HAP-1 (cell line): ENCODE measurements around the gene TLE3.

ENCODE experiments used
- DNase-seq, 2 experiments: peaks; one replicate each; pipeline ENCODE4 v3.0.0-alpha.2; 2016 to 2020; ENCODE audit warnings: low spot score in 2 of 2
- H3K27me3 ChIP-seq: fragments of 250-450 bp; sonication (Bioruptor Pico); 2 replicates; pipeline ENCODE4 v1.5.1; 2020; ENCODE audit warnings: low read depth, mild to moderate bottlenecking, moderate library complexity
- H3K36me3 ChIP-seq: fragments of 250-450 bp; sonication (Bioruptor Pico); replicated peaks from 2 replicates; pipeline ENCODE4 v1.5.1; 2020; ENCODE audit warnings: mild to moderate bottlenecking
- H3K4me1 ChIP-seq: fragments of 250-450 bp; sonication (Bioruptor Pico); 2 replicates; pipeline ENCODE4 v1.5.1; 2020; ENCODE audit warnings: mild to moderate bottlenecking
- H3K4me3 ChIP-seq: fragments of 250-450 bp; sonication (Bioruptor Pico); 2 replicates; pipeline ENCODE4 v1.5.1; 2020; ENCODE audit warnings: mild to moderate bottlenecking, moderate library complexity
- H3K9me3 ChIP-seq: fragments of 250-450 bp; sonication (Bioruptor Pico); 2 replicates; pipeline ENCODE4 v1.5.1; 2020; ENCODE audit warnings: mild to moderate bottlenecking, moderate library complexity
- in situ Hi-C: fragments of 300-500 bp; cut with MboI; formaldehyde crosslinking; loops from 3 replicates; pipeline ENCODE4 v1.14.3; 2020; ENCODE audit warnings: low sequenced_read_pairs, inconsistent platforms, mixed read lengths

TLE3 gene

DNA sequence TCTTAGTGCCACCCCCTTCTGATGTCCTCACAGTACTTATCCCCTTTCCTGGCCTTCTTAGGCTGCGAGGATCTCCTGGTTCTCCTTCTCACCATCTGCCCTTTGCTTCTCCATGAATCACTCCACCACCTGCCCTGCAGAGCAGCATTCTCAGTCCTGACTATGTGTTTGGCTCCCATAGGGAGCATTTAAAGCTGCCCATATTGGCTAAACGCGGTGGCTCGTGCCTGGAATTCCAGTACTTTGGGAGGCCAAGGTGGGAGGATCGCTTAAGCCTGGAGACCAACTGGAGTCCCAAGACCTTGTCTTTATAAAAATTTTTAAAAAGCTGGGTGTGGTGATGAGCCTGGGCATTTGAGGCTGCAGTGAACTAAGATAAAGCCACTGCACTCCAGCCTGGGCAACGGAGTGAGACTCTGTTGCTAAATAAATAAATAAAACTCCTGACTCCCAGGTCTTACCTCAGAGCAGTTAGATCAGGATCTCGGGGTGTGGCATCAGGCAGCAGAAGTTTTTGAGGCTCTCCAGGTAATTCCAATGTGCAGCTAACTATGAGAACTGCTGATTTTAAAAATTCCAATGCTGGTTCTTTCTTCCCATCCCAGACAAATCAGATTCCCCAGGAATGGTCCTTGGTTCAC, 36.2 kb upstream of the TLE3 start:
- in situ Hi-C loops: no loop called here
- no peaks in the 10 kb centered on the region for H3K36me3 ChIP-seq
- H3K27me3 ChIP-seq: no peaks in the 10 kb centered on the region
- H3K9me3 ChIP-seq: no peaks in the 10 kb centered on the region
- no peaks in the 10 kb centered on the region for H3K4me1 ChIP-seq
- DNase-seq: no peak
- no peak overlapping the region for H3K4me3 ChIP-seq

DNA sequence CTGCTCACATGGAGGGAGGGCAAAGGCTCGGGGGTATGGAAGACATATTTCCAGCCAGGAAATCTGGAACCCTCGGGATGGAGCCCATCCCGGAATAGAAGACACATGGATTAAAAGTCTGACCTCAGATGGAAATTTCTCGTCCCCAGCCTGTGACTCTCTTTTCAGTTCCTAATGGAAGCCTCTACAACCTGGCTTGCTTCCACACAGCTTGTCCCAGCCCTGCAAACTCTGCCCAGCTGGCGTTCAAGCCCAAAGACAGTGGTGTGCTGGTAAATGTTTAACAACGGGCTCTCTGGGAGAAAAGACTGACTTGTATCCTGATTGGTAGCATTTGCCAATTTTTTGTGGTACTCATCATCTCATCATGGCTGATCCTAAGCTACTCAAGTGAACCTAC, 35.6 kb upstream of the TLE3 start:
- DNase-seq: no peak
- Histone ChIP-seq H3K4me3 (no peak overlapping the region), H3K9me3 (no peaks in the 10 kb centered on the region), H3K4me1 (no peaks in the 10 kb centered on the region), H3K36me3 (no peaks in the 10 kb centered on the region), H3K27me3 (no peaks in the 10 kb centered on the region)
- in situ Hi-C loops: no loop called here

DNA sequence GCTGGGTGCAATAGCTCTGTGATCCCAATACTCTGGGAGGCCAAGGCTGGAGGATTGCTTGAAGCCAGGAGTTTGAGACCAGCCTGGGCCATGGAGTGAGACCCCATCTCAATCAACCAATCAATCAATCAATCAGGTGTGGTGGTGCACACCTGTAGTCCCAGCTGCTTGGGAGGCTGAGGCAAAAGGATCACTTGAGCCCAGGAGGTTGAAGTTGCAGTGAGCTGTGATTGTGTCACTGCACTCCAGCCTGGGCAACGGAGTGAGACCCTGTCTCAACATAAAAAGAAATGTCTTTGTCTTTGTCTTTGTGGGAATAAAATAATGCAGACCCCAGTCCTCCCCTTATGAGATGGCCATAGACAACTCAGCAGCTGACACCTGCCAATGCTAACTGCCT, 34.9 kb upstream of the TLE3 start:
- no peak for DNase-seq
- in situ Hi-C loops: no loop called here
- Histone ChIP-seq H3K4me1 (no peaks in the 10 kb centered on the region), H3K9me3 (no peaks in the 10 kb centered on the region), H3K36me3 (no peaks in the 10 kb centered on the region), H3K27me3 (no peaks in the 10 kb centered on the region), H3K4me3 (no peak overlapping the region)

DNA sequence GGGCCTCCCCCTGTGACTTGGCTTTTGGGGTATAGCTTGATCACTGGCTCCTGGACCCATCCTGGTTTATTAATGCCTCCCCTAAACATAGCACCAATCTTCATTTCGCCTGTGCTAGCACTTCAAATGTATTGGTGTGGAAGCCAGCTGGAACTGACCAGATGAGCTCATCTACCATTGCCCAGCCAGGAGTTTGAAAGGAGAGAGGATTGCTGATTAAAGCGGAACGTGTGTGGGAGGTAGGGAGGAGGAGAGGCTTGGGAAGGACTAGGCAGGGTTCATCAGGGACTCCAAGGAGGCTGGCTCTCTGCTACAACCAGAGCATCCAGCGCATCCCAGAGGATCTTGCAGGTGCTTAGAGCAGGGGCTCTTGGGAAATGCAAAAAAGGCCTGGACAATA, 34.4 kb upstream of the TLE3 start:
- in situ Hi-C loops: no loop called here
- Histone ChIP-seq H3K27me3 (no peaks in the 10 kb centered on the region; the same call in 1 of the 2 replicates), H3K9me3 (no peaks in the 10 kb centered on the region), H3K4me3 (no peak overlapping the region), H3K36me3 (no peaks in the 10 kb centered on the region), H3K4me1 (no peaks in the 10 kb centered on the region)
- no peak for DNase-seq

DNA sequence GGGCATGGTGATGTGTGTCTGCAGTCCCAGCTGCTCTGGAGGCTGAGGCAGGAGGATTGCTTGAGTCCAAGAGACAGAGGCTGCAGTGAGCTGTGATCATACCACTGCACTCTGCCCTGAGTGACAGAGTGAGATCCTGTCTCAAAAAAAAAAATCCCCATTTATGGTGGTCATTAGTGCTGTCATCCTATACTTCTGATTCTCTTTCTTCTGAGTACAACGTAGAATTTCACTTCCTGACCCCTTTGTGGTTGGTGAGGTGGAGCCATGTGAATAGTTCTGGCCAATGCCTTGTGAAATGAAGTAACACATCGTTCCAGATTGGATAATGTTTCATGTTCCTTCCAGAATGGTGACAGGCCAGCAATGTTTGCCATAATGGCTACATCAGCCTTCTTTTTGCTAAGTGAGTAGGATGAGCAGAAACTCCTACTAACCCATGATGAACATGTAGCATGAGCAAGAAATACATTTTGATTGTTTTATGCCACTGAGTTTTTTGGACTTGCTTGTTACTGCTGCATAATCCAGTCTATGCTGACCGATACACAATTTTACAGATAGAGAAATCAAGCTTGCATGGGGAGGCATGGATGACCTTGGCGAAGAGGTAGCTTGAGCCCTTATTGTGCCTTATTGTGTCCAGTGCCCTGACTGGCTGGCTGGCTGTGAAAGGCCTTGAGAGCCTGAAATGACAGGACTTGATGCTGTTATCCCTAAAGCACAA, 30.9 kb upstream of the TLE3 start:
- Histone ChIP-seq H3K4me1 (no peaks in the 10 kb centered on the region), H3K36me3 (no peaks in the 10 kb centered on the region), H3K27me3 (peaks cover 3% of the 10 kb centered on the region; the same call in 1 of the 2 replicates), H3K9me3 (no peaks in the 10 kb centered on the region), H3K4me3 (no peak overlapping the region)
- in situ Hi-C loops: no loop called here
- DNase-seq: no peak

DNA sequence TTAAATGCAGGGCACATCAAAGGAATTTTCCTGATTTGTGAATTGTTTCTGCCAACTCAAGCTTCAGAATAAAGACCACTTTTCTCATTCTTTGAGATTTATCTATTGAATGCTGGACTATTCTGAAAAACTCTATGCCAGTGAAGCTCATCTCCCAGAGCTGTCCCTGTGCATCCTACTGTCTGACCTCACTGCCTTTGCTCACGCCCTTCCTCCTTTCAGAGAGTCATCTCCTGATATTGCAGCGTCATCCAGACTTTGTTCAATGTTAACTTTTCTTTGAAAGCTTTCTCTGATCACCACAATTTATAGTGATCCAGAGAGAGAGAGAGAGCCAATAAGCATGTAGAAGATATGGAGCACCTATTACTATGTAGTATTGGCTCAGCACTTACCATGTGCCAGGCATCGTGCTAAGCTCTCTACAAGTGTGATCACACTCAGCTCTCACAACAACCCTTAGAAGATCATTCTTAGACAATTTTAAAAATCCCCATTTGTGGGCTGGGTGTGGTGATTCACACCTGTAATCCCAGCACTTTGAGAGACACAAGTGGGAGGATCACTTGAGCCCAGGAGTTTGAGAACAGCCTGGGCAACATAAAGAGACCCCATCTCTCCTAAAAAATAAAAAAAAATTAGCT, 30.2 kb upstream of the TLE3 start:
- Histone ChIP-seq H3K27me3 (peaks cover 3% of the 10 kb centered on the region; the same call in 1 of the 2 replicates), H3K4me3 (no peak overlapping the region), H3K9me3 (no peaks in the 10 kb centered on the region), H3K4me1 (no peaks in the 10 kb centered on the region), H3K36me3 (no peaks in the 10 kb centered on the region)
- in situ Hi-C loops: no loop called here
- DNase-seq: no peak

DNA sequence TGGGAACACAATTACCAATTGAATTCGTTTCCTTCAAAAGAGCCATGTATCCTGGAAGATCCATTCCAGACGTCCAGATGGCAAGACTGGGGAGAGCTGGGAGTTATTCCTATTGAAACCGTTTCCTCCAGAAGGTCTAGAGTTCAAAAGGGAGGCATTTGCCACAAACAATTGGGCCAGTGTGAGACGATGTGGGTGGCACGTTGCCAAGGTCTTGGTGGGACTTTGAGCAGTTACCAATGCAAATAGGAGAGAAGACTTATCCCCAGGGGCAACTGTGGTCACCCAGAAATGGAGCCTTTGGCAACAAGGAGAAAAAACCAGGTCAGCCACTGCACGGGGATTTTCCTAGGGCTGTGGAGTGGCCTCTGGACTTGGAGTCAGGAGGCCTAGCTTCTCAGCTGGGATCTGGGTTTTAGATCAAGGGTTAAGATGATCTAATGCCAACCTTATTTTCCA, 29.6 kb upstream of the TLE3 start:
- H3K36me3 ChIP-seq: no peaks in the 10 kb centered on the region
- peak in 1 of 2 experiments; percentile 64 for DNase-seq
- H3K4me1 ChIP-seq: no peaks in the 10 kb centered on the region
- no peak overlapping the region for H3K4me3 ChIP-seq
- H3K9me3 ChIP-seq: no peaks in the 10 kb centered on the region
- in situ Hi-C loops: no loop called here
- peaks cover 3% of the 10 kb centered on the region; the same call in 1 of the 2 replicates for H3K27me3 ChIP-seq

DNA sequence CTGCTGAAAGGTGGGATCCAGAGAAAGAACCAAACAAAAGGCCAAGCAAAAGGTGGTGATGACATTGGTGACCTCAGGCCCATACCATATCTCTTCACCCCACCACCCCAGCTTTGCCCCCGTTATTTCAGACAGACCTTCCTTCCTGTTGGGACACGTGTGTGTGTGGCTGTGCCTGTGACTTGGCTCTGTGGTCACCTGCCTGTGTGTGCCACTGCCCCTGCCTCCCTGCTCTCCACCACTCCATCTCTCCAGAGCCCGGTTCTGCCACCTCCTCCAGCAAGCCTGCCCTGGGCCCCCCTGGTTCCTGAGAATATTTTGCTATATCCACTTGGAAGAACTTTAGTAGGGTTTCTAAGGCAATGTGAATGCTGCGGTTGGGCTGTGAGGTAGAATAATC, 28.6 kb upstream of the TLE3 start:
- in situ Hi-C loops: no loop called here
- H3K9me3 ChIP-seq: no peaks in the 10 kb centered on the region
- no peak overlapping the region for H3K4me3 ChIP-seq
- DNase-seq: no peak
- H3K36me3 ChIP-seq: no peaks in the 10 kb centered on the region
- H3K27me3 ChIP-seq: peaks cover 6% of the 10 kb centered on the region; the same call in 1 of the 2 replicates
- no peaks in the 10 kb centered on the region for H3K4me1 ChIP-seq

DNA sequence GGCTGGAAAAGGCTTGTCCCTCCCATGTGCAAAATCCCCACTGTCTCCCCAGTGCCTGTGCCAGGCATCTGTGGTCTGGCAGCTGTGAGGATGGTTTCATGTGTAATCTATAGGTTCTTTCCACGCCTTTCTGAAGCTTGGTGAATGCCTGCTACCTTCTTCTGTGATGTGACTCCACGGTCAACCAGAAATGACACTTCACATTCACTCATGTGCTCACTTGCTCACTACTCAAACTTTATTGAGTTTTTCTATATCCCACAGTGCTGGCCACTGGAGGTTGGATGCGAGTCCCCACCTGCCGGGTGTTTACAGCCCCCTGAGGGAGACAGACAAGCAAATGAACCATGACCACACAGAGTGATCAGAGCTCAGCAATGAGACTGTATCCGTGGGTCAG, 27.9 kb upstream of the TLE3 start:
- in situ Hi-C loops: no loop called here
- H3K27me3 ChIP-seq: peaks cover 6% of the 10 kb centered on the region; the same call in 1 of the 2 replicates

DNA sequence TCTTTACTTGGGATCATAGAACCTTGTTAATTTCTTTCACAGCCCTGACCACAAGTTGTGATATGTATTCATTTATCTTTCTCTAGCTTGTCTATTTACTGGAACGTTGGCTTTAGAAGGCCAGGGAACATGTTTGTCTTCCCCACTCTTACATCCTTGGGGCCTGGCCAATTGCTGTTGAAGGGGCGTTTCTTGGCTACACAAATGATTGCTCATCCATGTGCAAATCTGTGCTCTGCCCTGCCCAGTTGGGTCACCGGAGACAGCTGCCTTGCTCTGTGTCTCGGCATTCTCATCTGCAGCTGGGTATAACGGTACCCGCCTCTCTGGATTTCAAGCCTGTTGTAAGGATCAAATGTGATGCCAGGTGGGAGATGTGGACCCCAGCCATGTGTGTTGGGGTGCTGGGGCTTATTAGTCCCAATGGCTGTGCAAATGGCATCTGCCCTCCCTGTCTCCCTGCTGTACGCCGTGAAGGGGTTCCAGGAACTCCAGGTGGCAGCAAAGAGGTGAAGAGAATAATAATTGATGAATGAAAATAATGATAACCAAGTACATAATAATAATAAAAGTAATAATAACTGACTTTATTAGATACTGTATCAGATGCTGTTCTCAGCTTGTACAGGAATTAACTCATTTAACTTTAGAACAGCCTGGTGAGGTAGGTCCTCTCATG, 24.0 kb upstream of the TLE3 start:
- no peaks in the 10 kb centered on the region for H3K9me3 ChIP-seq
- no peaks in the 10 kb centered on the region for H3K36me3 ChIP-seq
- peaks cover 8% of the 10 kb centered on the region; the same call in 1 of the 2 replicates for H3K27me3 ChIP-seq
- DNase-seq: no peak
- in situ Hi-C loops: no loop called here
- H3K4me3 ChIP-seq: no peak overlapping the region
- H3K4me1 ChIP-seq: no peaks in the 10 kb centered on the region

More for the DNA sequence above, 27.9 kb upstream of the TLE3 start:
- Histone ChIP-seq H3K36me3 (no peaks in the 10 kb centered on the region), H3K4me3 (no peak overlapping the region), H3K4me1 (no peaks in the 10 kb centered on the region), H3K9me3 (no peaks in the 10 kb centered on the region)
- DNase-seq: no peak

DNA sequence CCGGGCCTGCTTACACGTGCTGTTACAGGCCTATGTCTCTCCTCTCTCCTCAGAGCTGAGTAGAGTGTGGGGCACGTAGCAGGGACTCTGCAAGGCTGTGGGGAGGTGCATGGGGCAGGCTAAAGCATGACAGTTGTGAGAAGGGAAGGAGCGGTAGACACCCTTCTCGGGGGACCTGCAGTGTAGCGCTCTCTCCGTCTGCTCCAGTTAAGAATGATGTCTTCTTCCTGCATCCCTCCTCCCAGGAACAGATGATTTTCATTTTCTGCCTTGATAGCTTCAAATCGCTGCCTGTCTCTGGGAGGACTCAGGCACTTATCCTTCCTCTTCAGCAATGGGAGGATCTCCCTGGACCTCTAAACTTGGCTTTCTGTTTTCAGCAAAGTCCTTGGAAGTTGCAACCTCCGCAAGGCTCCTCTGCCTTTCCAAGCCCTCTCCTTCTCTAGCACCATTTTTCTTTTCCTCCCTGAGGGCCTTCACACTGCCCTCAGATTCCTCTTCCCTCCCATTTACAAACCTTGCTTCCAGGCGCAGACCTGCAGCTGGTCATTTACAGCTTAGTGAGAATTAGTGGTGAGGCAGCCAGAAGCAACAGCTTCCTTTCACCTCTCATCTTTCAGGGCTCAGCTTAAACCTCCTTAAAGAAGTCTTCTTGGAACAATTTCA, 23.4 kb upstream of the TLE3 start:
- in situ Hi-C loops: no loop called here

DNA sequence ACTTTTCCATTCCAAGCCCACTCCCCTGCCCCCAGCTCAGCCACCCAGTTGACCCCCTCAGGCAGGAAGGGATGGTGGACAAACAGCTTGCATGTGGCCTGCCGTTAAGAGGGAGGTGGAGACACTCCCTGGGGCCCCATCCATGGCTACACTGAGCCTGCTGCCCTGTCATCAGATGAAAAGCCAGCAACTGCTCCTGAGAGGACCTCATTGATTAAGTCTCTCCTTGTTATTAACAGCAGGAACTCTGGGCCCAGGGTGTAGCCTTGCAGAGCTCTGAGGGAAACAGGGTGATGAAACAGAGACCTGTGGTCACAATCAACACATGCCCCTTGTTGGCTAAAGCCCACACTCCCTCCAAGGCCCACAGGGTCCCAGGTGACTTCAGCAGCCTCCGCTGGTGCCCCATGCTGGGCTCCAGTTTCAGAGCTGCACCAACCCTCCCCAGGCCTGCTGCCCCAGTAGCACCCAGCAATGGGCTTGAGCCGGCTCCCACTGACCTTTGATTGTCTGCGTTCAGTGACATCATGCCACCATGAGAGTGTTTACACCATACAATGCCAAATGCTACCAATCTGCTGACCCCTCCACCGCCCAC, 22.3 kb upstream of the TLE3 start:
- Histone ChIP-seq H3K27me3 (peaks cover 9% of the 10 kb centered on the region; the same call in 1 of the 2 replicates), H3K4me3 (no peak overlapping the region), H3K9me3 (no peaks in the 10 kb centered on the region), H3K36me3 (no peaks in the 10 kb centered on the region), H3K4me1 (peaks cover 4% of the 10 kb centered on the region; the same call in 1 of the 2 replicates)
- in situ Hi-C loops: no loop called here
- no peak for DNase-seq

More for the DNA sequence above, 23.4 kb upstream of the TLE3 start:
- H3K4me3 ChIP-seq: no peak overlapping the region
- no peaks in the 10 kb centered on the region for H3K36me3 ChIP-seq
- H3K27me3 ChIP-seq: peaks cover 9% of the 10 kb centered on the region; the same call in 1 of the 2 replicates
- no peaks in the 10 kb centered on the region for H3K9me3 ChIP-seq
- DNase-seq: no peak
- no peaks in the 10 kb centered on the region for H3K4me1 ChIP-seq

DNA sequence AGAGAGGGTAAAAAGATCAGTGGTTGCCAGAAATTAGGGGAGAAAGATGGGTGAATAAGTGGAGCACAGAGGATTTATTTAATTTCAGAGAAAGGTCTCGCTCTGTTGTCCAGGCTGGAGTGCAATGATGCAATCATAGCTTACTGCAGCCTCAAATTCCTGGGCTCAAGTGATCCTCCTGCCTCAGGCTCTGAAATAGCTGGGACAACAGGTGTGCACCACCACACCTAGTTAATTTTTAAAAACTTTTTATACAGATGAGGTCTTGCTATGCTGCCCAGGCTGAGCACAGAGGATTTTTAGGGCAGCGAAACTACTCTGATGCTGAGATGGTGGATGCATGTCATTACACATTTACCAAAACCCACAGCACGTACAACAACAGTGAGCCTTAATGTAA, 20.9 kb upstream of the TLE3 start:
- H3K36me3 ChIP-seq: no peaks in the 10 kb centered on the region
- no peak for DNase-seq
- in situ Hi-C loops: no loop called here
- no peaks in the 10 kb centered on the region for H3K9me3 ChIP-seq
- peaks cover 9% of the 10 kb centered on the region; the same call in 1 of the 2 replicates for H3K27me3 ChIP-seq
- no peak overlapping the region for H3K4me3 ChIP-seq
- peaks cover 4% of the 10 kb centered on the region; the same call in 1 of the 2 replicates for H3K4me1 ChIP-seq
